Measurements from ENCODE around the gene C1GALT1C1. TPM values are rescaled to one million over a fixed set of nuclear protein-coding genes. Genes with fewer than 3 reads are reported as not detected.
"Not testable (repeated sequence)": the region's sequence is repeated elsewhere in the genome, so short reads cannot be mapped to it uniquely, and the experiment has no call there.

C1GALT1C1 gene
- total RNA-seq = 59.6 and 63.8 TPM in 2 replicates

GRCh38 chrX:120629667-120630537 is at the start of gene C1GALT1C1:
C1GALT1C1 (minus strand) TSS chrX:120630054; CDS start chrX:120627166, 2,888 bp downstream.
- DNase-seq (ENCODE audit: low read depth) = peak; percentile 83

GRCh38 chrX:120677004-120677652 is 47.3 kb upstream of the C1GALT1C1 start:
- no peak for DNase-seq (ENCODE audit: low read depth)

GRCh38 chrX:120672841-120673530 is 43.1 kb upstream of the C1GALT1C1 start:
- DNase-seq (ENCODE audit: low read depth) = no peak

GRCh38 chrX:120672389-120672788 is 42.5 kb upstream of the C1GALT1C1 start:
- peak; percentile 87 for DNase-seq (ENCODE audit: low read depth)

- peak; percentile 2 for DNase-seq (ENCODE audit: low read depth)
Observed at GRCh38 chrX:120671963-120672362, 42.1 kb upstream of the C1GALT1C1 start.

- no peak for DNase-seq (ENCODE audit: low read depth)
Observed at GRCh38 chrX:120668357-120668756, 38.5 kb upstream of the C1GALT1C1 start.

- DNase-seq (ENCODE audit: low read depth) = not testable (repeated sequence)
Observed at GRCh38 chrX:120664535-120664934, 34.7 kb upstream of the C1GALT1C1 start.

GRCh38 chrX:120664081-120664480 is 34.2 kb upstream of the C1GALT1C1 start:
- peak; percentile 26 for DNase-seq (ENCODE audit: low read depth)

GRCh38 chrX:120662662-120663061 is 32.8 kb upstream of the C1GALT1C1 start:
- no peak for DNase-seq (ENCODE audit: low read depth)

GRCh38 chrX:120660637-120661036 is 30.8 kb upstream of the C1GALT1C1 start:
- no peak for DNase-seq (ENCODE audit: low read depth)

- no peak for DNase-seq (ENCODE audit: low read depth)
Observed at GRCh38 chrX:120653000-120653399, 23.1 kb upstream of the C1GALT1C1 start.

- not testable (repeated sequence) for DNase-seq (ENCODE audit: low read depth)
Observed at GRCh38 chrX:120652256-120652655, 22.4 kb upstream of the C1GALT1C1 start.

GRCh38 chrX:120647127-120647526 is 17.3 kb upstream of the C1GALT1C1 start:
- DNase-seq (ENCODE audit: low read depth) = no peak

GRCh38 chrX:120642871-120643270 is 13.0 kb upstream of the C1GALT1C1 start:
- DNase-seq (ENCODE audit: low read depth) = no peak

GRCh38 chrX:120638619-120639018 is 8.8 kb upstream of the C1GALT1C1 start:
- no peak for DNase-seq (ENCODE audit: low read depth)

GRCh38 chrX:120625371-120625770 is 4.5 kb downstream of the C1GALT1C1 start:
- DNase-seq (ENCODE audit: low read depth) = no peak

- DNase-seq (ENCODE audit: low read depth) = no peak
Observed at GRCh38 chrX:120617996-120618630, 11.7 kb downstream of the C1GALT1C1 start.

- DNase-seq (ENCODE audit: low read depth) = no peak
Observed at GRCh38 chrX:120614816-120615215, 15.0 kb downstream of the C1GALT1C1 start.

- no peak for DNase-seq (ENCODE audit: low read depth)
Observed at GRCh38 chrX:120612086-120612485, 17.8 kb downstream of the C1GALT1C1 start.

GRCh38 chrX:120604361-120604782 is 25.5 kb downstream of the C1GALT1C1 start:
- DNase-seq (ENCODE audit: low read depth) = peak; percentile 33

GRCh38 chrX:120603707-120604360 is 26.0 kb downstream of the C1GALT1C1 start, which contains the start of gene MCTS1:
MCTS1 (plus strand) TSS chrX:120604101; CDS start chrX:120604237, 136 bp downstream.
- DNase-seq (ENCODE audit: low read depth) = peak; percentile 97

Measured in renal cortical epithelial cell (primary cell).